22Rv1 (cell line): Measurements from ENCODE around the gene TCF4.

Experiments
- H3K27ac ChIP-seq: fragments of 450-650 bp; 2 replicates; pipeline ENCODE4 v1.5.1; 2017
- ZFX ChIP-seq: fragments of 450-650 bp; IDR thresholded peaks from 2 replicates; pipeline ENCODE4 v1.6.1; 2017; ENCODE audit warnings: antibody characterized with exemption, borderline replicate concordance
- TF ChIP-seq, protein P1 (sequence below): fragments of 450-650 bp; IDR thresholded peaks from 2 replicates; pipeline ENCODE4 v1.5.1; 2017; ENCODE audit warnings: mild to moderate bottlenecking

Gene TCF4

DNA sequence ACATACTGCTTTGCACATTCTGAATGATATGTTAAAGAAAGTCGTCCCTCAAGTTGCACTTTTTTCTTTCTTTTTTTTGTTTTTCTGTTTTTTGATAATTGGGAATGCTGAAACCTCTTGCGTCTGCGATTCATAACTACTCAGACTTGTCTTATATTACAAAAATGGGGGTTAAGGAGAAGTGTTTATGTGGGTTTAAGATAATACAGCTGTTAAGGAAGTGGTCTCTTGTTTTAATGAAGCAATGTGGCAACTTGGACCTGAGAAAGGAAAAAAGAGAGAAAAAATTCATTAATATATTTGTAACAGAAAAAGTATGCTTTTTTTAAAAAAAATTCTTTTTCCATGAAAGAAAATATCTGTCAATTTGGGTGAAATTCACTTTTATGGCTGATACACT, 360.2 kb downstream of the TCF4 start:
- TF ChIP-seq, protein P1, sequence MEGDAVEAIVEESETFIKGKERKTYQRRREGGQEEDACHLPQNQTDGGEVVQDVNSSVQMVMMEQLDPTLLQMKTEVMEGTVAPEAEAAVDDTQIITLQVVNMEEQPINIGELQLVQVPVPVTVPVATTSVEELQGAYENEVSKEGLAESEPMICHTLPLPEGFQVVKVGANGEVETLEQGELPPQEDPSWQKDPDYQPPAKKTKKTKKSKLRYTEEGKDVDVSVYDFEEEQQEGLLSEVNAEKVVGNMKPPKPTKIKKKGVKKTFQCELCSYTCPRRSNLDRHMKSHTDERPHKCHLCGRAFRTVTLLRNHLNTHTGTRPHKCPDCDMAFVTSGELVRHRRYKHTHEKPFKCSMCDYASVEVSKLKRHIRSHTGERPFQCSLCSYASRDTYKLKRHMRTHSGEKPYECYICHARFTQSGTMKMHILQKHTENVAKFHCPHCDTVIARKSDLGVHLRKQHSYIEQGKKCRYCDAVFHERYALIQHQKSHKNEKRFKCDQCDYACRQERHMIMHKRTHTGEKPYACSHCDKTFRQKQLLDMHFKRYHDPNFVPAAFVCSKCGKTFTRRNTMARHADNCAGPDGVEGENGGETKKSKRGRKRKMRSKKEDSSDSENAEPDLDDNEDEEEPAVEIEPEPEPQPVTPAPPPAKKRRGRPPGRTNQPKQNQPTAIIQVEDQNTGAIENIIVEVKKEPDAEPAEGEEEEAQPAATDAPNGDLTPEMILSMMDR = no peak
- no peak for TF ChIP-seq ZFX
- H3K27ac ChIP-seq = no peak overlapping the region

- no peak for TF ChIP-seq ZFX
- TF ChIP-seq, protein P1 = no peak
- no peak overlapping the region for H3K27ac ChIP-seq
These were observed 361.9 kb downstream of the TCF4 start for GRCh38 chr18:55226044-55226443.

DNA sequence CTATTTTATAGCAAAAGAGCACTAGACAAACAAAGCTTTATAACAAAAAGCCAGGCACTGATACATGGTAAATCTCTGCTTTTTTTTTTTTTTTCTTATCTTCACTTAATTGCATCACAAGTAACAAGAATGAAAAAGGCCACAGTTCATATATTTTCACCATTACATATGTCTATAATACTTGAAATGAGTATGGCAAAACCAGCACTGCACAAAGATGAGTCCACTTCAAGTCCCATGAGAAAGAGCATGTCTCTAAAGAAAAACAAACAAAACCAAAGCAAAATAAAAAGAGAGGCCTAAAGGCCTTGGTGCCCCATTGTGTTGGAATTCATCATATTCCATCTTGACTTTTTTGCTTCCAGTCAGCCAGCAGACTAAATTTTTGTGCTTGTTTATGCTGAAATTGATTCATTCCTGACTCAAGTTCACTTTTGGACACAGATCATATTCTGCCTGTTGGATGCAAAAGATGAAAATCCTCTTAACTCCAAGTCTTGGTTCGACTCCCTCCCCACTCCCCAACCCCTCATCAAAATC, 363.8 kb downstream of the TCF4 start:
- TF ChIP-seq ZFX = no peak
- TF ChIP-seq, protein P1 = no peak
- H3K27ac ChIP-seq = no peak overlapping the region

- TF ChIP-seq ZFX = no peak
- TF ChIP-seq, protein P1 = no peak
- H3K27ac ChIP-seq = no peak overlapping the region
These were observed 366.4 kb downstream of the TCF4 start for GRCh38 chr18:55221622-55222021.

- TF ChIP-seq, protein P1 = no peak
- no peak for TF ChIP-seq ZFX
- H3K27ac ChIP-seq = no peak overlapping the region
These were observed 367.5 kb downstream of the TCF4 start for GRCh38 chr18:55220523-55220922.

- TF ChIP-seq, protein P1 = no peak
- no peak for TF ChIP-seq ZFX
- no peak overlapping the region for H3K27ac ChIP-seq
These were observed 368.2 kb downstream of the TCF4 start for GRCh38 chr18:55219823-55220222.

- H3K27ac ChIP-seq = no peak overlapping the region
- no peak for TF ChIP-seq ZFX
- TF ChIP-seq, protein P1 = no peak
These were observed 368.9 kb downstream of the TCF4 start for GRCh38 chr18:55219059-55219458.
